Muscle layer of colon (tissue), 2 donors: ENCODE measurements around the gene JPH2.

Source experiments
- H3K27ac ChIP-seq: one replicate; pipeline ENCODE4 v1.7.0; 2013; ENCODE audit warnings: low read depth, mild to moderate bottlenecking, low read length, moderate library complexity
- H3K27me3 ChIP-seq, 2 donors: one replicate each; pipeline ENCODE4 v1.7.0; 2013; ENCODE audit warnings: low read length in 2 of 2, mild to moderate bottlenecking in 2 of 2; ENCODE audit not compliant: insufficient read depth in 2 of 2, control insufficient read depth in 1 of 2
- H3K36me3 ChIP-seq: one replicate; pipeline ENCODE4 v1.7.0; 2013; ENCODE audit warnings: mild to moderate bottlenecking, low read length; ENCODE audit not compliant: insufficient read depth
- H3K4me1 ChIP-seq: one replicate; pipeline ENCODE4 v1.7.0; 2013; ENCODE audit warnings: mild to moderate bottlenecking, low read length; ENCODE audit not compliant: insufficient read depth
- H3K4me3 ChIP-seq, 2 donors: one replicate each; pipeline ENCODE4 v1.7.0; 2013; ENCODE audit warnings: low read length in 2 of 2, low read depth in 1 of 2, mild to moderate bottlenecking in 1 of 2, moderate library complexity in 1 of 2
- H3K9ac ChIP-seq: one replicate; pipeline ENCODE4 v1.7.0; 2013; ENCODE audit warnings: low read length
- H3K9me3 ChIP-seq: one replicate; pipeline ENCODE4 v1.7.0; 2013; ENCODE audit warnings: mild to moderate bottlenecking, low read length
- donor health status: abdominal sarcoma.
- donor health status: Adenocarcinoma of cecum.

Gene JPH2

DNA sequence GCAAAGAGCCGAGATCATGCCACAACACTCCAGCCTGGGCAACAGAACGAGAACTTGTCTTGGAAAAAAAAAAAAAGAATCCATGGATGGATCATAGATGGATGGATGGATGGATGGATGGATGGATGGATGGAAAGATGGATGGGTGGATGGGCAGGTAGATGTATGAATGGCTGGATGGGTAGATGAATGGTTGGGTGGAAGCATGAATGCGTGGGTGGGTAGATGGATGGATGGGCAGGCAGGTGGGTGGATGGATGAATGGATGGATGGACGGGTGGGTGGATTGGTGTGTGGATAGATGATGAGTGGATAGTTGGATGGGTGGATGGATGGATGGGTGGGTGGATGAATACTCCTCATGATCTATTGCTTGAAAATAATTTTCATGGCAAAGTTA, 1.4 kb downstream of the JPH2 start:
- peak overlapping the region; percentile 84 for H3K27ac ChIP-seq

DNA sequence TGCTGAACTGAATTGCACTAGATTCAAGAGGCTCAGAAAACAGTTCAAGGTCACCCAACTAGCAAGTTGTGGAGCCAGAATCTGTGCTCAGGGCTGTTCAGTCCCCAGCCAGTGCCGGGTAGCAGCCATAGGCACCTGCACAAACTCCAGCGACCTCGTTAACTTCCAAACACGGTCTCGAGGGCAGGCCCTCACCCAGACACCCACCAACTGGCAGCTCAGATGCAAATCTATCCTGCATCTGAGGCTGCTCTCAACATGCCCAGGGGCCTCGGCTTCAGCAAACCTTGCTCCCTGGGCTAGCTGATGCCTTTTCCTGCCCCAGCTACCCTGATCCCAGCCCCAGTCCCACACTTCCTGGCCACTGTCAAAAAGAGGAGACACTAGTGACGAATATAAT, 3.7 kb downstream of the JPH2 start:
- Histone ChIP-seq H3K4me3 (peak overlapping the region; percentile 18 to 67), H3K9me3 (no peaks in the 10 kb centered on the region), H3K27me3 (no peaks in the 10 kb centered on the region), H3K4me1 (peaks cover 43% of the 10 kb centered on the region), H3K36me3 (peaks cover 4% of the 10 kb centered on the region), H3K27ac (peak overlapping the region; percentile 84), H3K9ac (peak overlapping the region; percentile 96)

More for the DNA sequence above, 1.4 kb downstream of the JPH2 start:
- Histone ChIP-seq H3K4me1 (peaks cover 51% of the 10 kb centered on the region), H3K36me3 (peaks cover 4% of the 10 kb centered on the region), H3K9ac (peak overlapping the region; percentile 96), H3K9me3 (no peaks in the 10 kb centered on the region), H3K27me3 (no peaks in the 10 kb centered on the region), H3K4me3 (peak overlapping the region; percentile 67 to 88)

GRCh38 chr20:44182863-44183262, 4.1 kb downstream of the JPH2 start:
- no peaks in the 10 kb centered on the region for H3K9me3 ChIP-seq
- peak overlapping the region; percentile 96 for H3K9ac ChIP-seq
- H3K4me1 ChIP-seq: peaks cover 41% of the 10 kb centered on the region
- H3K4me3 ChIP-seq: peak overlapping the region; percentile 18 to 67
- no peaks in the 10 kb centered on the region for H3K27me3 ChIP-seq
- peak overlapping the region; percentile 84 for H3K27ac ChIP-seq
- H3K36me3 ChIP-seq: peaks cover 4% of the 10 kb centered on the region

DNA sequence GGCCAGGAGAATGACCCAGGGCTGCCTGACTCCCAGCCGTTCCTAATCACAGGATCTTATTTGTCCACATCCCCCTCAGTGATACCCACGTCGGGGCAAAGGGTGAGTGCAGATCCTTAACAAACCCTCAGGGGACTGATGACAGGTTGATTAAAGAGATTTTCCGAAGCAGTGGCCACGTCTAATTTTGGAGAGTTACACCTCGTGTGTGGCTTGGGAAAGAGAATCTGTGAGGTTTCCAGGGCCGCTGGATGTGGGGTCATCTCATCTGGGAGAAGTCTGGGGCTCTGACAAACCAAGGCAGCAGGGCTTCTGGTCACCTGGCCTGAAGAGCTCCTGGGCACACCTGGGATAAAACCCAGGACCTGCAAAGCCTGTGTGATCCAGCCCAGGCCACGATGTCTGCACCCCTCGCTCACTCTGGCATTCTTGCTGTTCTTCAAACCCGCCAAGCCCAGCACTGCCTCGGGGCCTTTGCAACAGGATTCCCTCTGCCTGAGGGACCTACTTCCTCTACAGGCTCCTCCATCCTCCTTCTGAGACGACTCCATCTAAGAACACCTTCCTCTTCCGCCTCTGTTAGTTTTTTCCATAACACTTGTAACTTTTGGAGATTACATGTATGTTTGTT, 4.7 kb downstream of the JPH2 start:
- no peaks in the 10 kb centered on the region for H3K27me3 ChIP-seq
- no peaks in the 10 kb centered on the region for H3K9me3 ChIP-seq
- peak overlapping the region; percentile 84 for H3K27ac ChIP-seq
- H3K36me3 ChIP-seq: peaks cover 4% of the 10 kb centered on the region
- H3K9ac ChIP-seq: peak overlapping the region; percentile 96
- H3K4me3 ChIP-seq: peak overlapping the region in 1 of 2 donors; percentile 67
- H3K4me1 ChIP-seq: peaks cover 42% of the 10 kb centered on the region

- no peaks in the 10 kb centered on the region for H3K27me3 ChIP-seq
- H3K4me3 ChIP-seq: peak overlapping the region in 1 of 2 donors; percentile 67
- peaks cover 4% of the 10 kb centered on the region for H3K36me3 ChIP-seq
- H3K27ac ChIP-seq: peak overlapping the region; percentile 84
- no peaks in the 10 kb centered on the region for H3K9me3 ChIP-seq
- peak overlapping the region; percentile 96 for H3K9ac ChIP-seq
- peaks cover 48% of the 10 kb centered on the region for H3K4me1 ChIP-seq
Measured at GRCh38 chr20:44181611-44182010, 5.4 kb downstream of the JPH2 start.

GRCh38 chr20:44180814-44181213, 6.2 kb downstream of the JPH2 start:
- Histone ChIP-seq H3K27me3 (no peaks in the 10 kb centered on the region), H3K4me1 (peaks cover 55% of the 10 kb centered on the region), H3K9me3 (no peaks in the 10 kb centered on the region), H3K9ac (peak overlapping the region; percentile 96), H3K36me3 (peaks cover 11% of the 10 kb centered on the region), H3K27ac (peak overlapping the region; percentile 84), H3K4me3 (peak overlapping the region in 1 of 2 donors; percentile 67)

DNA sequence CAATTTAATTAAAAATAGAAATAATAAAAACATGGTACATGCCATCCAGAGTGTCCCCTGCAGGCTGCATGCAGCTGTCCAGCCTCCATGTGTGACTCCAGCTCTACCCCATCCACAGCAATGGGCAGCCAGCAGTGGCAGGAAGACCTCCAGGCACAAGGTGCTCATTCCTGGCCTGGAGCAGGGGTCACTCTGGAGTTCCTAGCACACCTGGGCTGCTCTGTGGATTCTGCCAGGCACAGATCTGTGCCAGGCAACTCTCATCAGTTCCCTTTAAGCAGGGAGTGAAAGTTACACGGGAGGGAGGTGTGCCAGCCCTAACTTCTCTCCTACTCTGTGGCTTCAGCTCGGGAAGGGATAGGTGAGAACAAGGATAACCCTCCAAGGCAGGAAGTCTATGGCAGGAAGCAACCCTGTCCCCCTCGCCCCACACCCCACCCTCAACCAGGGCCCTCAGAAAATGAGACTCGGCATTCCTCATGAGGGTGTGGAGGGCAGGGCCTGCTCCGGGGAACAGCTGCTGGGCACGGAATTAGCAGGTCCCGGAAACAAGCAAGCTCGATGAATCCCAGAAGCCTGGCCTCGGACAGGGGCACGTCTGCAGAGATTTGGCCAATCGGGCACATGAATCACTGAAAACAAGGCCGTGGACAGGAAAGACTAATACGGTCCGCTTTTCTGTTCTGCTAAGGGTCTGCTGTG, 10.0 kb downstream of the JPH2 start:
- Histone ChIP-seq H3K9ac (peak overlapping the region; percentile 22), H3K4me3 (peak overlapping the region in 1 of 2 donors; percentile 3), H3K27me3 (no peaks in the 10 kb centered on the region), H3K9me3 (no peaks in the 10 kb centered on the region), H3K27ac (peak overlapping the region; percentile 73), H3K36me3 (peaks cover 8% of the 10 kb centered on the region), H3K4me1 (peaks cover 59% of the 10 kb centered on the region)

DNA sequence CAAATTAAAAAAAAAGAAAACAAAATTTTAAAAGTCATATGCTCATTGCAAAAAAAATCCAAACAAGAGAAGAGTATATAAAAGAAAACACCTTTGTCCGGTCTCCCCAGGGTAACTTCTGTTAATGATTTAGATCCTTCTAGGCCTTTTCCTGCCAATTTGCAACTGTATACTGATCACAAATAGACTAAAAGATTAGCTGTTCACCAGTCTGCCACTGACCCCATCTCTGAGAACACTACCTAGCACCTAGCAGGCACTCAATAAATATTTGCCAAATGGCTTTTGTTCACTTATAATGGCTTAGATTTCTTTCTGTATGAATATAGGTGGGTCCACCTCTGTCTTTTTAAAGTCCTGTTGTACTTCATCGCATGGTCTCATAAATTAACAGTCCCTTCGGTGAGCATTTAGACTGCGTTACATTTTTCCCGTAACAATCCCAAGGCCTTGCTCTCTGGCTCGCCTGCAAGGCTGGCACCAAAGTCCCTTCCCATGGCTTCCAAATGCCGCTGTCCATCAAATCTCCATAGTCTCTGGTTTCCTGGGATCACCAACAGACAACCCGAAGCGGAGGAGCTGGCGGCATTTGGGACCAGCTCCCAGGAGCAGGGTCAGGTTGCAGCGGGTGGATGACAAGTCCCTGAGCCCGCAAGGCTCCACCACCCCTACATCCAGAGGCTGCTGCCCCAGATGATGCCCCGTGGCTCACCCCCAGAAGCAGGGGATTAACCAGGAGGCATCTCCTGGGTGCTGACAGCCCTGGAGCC, 11.8 kb downstream of the JPH2 start:
- Histone ChIP-seq H3K9me3 (no peaks in the 10 kb centered on the region), H3K27me3 (no peaks in the 10 kb centered on the region), H3K4me3 (no peak overlapping the region), H3K27ac (peak overlapping the region; percentile 62), H3K4me1 (peaks cover 61% of the 10 kb centered on the region), H3K9ac (no peak overlapping the region), H3K36me3 (peaks cover 10% of the 10 kb centered on the region)

- no peaks in the 10 kb centered on the region for H3K27me3 ChIP-seq
- peak overlapping the region; percentile 37 for H3K27ac ChIP-seq
- peaks cover 15% of the 10 kb centered on the region for H3K36me3 ChIP-seq
- peaks cover 67% of the 10 kb centered on the region for H3K4me1 ChIP-seq
- no peak overlapping the region for H3K4me3 ChIP-seq
- no peaks in the 10 kb centered on the region for H3K9me3 ChIP-seq
- no peak overlapping the region for H3K9ac ChIP-seq
Measured at GRCh38 chr20:44173846-44174245, 13.1 kb downstream of the JPH2 start.

DNA sequence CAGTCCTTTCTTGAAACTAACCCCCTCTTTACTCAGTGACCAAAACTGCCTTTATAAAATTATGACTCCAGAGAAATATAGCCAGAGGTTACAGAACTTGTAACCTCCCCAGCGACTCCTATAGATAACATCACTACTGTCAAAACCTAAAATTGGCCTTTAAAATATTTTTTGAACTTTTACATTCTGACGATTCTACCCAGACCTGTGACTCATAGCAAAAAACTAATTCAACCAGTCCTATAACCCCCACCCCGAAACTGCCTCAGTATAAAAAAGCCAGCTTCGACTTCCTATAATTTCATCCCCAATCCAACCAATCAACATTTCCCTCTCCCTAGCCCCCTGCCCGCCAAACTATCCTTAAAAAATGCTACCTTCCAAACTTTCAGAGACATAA, 13.9 kb downstream of the JPH2 start:
- H3K36me3 ChIP-seq: peaks cover 15% of the 10 kb centered on the region
- H3K27ac ChIP-seq: no peak overlapping the region
- H3K4me1 ChIP-seq: peaks cover 65% of the 10 kb centered on the region
- H3K9me3 ChIP-seq: no peaks in the 10 kb centered on the region
- H3K9ac ChIP-seq: no peak overlapping the region
- H3K27me3 ChIP-seq: no peaks in the 10 kb centered on the region
- H3K4me3 ChIP-seq: no peak overlapping the region

DNA sequence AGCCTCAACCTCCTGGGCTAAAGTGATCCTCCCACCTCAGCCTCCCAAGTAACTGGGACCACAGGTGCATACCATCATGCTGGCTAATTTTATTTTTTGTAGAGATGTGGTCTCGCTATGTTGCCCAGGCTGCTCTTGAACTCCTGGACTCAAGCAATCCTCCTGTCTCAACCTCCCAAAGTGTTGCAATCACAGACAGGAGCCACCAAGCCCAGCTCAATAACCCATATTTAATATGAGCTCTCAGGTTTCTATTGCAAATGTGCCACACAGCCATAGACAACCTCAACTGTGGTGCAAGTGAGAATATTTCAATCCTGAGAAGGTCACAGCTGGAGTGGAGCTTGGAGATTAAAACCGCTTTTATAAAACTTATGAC, 14.4 kb downstream of the JPH2 start:
- H3K36me3 ChIP-seq: peaks cover 15% of the 10 kb centered on the region
- H3K27me3 ChIP-seq: no peaks in the 10 kb centered on the region
- no peak overlapping the region for H3K9ac ChIP-seq
- H3K9me3 ChIP-seq: no peaks in the 10 kb centered on the region
- no peak overlapping the region for H3K27ac ChIP-seq
- H3K4me3 ChIP-seq: no peak overlapping the region
- peaks cover 65% of the 10 kb centered on the region for H3K4me1 ChIP-seq
